GM10847 (cell line): ENCODE results near the gene ZNF423.

Source experiments
- POLR2A ChIP-seq: IDR thresholded peaks from 2 replicates; pipeline ENCODE4 v1.6.1; 2011; ENCODE audit not compliant: insufficient read length; ENCODE audit errors: extremely low read depth

The ZNF423 gene

DNA sequence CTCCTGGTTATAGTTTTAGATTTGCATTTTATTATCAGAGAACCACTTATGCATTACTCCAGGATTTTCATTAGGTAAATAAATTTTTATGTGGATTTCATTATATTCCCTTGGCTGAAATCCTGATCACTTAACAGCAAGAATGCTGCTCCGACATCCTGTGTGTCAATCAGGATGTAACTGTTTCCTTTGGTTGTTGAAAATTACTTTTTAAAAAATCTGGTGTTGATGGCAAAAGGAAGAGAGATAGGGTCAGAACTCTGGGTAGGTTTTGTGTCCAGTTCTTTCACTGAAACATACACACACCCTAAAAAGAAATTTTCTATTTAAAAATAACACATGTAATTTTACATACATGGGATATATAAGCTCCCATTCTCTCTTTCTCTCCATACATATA is 30.9 kb downstream of the ZNF423 start:
- TF ChIP-seq POLR2A: no peak

DNA sequence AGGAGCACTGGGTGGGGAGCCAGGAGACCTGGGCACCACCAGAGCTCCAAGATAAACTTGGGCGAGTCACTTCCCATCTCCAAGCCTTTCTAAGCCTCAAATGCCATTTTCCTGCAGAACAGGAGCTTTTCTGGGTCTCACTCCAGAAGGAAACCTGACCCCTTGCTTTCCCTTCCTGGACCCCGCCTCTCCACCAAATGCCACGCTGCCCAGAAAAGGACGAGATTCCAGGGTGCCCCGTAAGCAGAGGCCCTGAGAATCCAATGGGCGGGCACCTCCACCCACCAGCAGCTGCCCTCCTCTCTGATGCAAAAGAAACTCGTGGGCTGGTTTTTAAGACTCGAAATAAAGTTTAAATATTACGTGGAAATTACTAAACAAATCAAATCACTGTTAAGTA is 31.3 kb downstream of the ZNF423 start:
- no peak for TF ChIP-seq POLR2A

DNA sequence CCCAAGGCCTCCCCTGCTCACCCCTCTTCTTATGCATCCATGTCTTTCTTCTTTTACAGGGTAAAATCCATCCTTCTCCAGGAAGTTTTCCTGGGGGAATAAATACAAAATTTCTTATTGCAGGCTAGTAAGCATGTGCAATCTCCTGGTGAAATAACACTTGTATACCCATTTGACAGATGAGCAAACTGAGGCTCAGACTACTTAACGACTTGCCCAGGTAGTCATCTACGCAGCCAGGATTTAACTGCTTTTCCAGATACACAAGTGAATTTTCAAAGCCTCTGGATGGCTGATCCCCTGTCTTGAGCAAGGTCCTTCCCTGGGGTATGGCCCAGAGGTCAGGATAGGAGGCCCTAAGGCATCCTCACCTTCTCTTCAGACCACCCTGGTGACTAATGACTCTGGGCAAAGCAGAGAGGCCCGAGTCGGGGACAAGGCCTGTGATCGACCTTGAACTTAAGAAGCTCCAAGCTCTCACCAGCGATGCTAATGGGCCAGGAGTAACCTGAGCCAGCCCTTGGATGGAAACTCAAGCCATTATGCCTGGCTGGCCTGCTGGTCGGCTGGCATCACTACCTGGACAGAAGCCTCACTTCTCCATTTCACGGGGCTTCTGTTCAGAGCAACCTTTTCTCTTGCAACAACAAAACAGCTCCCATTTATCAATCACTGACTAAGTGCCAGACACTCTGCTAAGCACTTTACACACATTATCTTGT is 33.1 kb downstream of the ZNF423 start:
- TF ChIP-seq POLR2A: no peak

DNA sequence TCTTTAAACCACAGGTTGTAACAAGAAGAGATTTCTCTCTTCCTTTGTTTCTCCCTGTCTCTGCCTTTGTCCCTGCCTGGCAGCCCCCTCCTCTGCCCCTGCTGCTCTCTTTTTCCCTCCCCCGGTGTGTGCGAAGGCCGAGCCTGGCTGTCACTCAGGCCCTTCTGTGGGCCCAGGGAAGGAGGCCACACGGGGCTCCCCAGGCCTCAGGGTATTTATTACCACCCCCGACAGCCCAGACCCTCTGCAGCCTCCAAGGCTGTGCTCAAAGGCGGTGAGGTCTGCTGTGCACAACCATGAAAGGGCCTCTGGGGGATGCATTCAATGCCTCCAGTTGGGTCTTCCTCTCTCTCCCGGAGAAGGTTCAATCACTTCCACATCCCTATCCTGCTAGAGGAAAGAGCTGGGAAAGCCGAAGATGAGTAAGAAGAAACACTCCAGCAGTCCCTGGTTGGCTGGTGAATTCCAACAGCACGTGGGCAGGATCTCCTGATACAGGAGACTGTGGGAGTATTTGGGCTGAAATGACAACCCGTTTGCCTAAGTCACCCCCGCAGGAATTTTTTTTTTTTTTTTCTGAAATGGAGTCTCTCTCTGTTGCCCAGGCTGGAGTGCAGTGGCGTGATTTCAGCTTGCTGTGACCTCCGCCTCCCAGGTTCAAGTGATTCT is 34.2 kb downstream of the ZNF423 start:
- TF ChIP-seq POLR2A: no peak

DNA sequence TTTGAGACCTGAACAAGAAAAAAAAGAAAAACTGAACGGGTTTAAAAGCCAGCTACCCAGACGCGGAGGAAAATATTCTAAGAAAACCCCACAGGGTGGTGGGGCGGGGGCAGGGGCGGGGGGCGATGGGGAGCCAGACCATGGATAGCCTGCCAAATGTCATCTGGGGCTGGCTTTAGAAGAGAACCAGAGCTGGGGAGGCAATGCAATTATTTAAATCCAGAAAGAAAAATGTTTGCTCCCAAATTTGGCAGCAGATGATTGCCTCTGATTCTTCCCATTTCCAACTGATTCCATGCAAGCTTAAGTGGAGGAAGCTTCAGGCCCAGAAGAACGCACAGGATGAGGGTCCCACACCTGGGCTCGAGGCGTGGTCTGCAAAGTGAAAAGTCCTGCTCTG is 34.8 kb downstream of the ZNF423 start:
- TF ChIP-seq POLR2A: no peak

DNA sequence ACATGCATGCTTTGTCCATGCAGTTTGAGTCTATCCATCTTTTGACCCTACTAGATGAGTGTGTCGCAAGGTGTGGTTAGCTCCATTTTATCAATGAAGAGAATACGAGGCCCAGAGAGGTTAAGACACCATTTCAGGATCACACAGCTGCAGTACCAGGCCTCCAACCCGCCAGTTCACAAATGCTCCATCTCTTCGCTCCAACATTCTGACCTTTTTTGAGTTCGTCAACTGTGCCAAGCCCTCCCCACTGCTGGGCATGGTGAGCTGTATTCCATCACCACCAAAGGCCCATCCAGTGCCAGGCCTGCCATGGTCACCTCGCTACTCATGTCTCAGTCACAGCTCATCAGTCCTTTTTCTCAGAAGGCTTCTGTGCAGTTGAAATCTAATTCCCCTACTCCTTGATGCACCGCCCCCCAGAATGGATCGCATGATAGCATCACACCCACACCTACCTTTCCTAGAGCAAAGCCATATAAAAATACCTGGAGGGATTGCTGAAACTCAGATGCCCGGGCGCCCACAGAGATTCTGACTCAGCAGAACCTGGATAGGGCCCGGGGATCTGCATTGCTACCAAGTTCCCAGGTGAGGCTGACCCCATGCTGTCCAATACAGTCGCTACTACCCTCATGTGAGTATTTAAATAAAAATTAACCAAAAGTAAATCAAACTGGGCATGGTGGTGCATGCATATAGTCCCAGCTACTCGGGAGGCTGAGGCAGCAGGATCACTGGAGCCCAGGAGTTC is 38.0 kb downstream of the ZNF423 start:
- no peak for TF ChIP-seq POLR2A

DNA sequence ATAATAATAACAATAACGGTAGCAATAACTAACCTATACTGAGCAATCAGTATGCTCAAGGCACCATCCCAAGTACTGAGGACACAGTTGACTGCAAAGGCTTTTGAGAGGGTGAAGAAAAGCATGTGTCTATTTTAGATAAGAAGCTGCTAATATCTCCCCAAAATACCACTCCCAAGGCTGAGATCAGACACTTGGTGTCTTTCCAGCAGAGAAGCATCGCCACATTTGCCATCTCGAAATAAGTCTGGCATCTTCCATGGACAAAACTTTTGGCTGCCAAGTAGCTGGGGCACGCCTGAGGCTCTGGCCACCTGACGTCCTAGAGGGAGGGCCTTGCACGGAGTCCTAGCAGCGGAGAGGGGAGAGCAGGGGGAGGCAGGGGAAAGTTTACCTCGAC is 39.0 kb downstream of the ZNF423 start:
- no peak for TF ChIP-seq POLR2A

DNA sequence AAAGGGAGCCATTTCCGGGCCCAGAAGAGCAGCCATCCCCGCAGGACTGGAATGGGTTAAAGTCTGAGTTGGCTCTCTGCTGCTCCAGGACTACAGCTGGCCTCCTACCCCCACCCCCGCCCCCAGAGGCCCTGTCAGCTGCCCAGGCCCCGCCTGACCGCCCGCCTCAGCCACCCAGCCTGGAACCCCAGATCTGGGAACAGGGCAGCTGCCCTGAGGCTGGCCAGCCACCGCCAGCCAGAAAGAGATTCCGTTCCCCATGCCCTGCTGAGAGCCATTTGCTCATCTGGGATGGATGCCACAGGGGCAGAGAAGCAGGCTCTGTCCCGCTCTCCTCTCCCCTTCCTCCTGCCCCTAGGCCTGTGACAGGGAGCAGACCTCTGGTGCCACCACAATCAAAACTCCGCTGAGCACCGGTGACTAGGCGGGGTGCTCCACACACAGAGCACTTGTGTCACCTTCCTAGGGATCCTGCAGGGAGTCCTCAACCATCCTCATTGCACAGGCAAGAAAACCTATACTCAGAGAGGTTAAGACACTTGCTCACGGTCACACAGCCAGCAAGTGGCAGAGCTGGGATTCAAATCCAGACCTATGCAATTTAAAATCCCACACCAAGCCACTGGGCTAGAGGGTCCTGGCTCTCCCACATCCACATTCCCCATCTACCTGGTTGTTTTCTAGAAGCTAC is 44.1 kb downstream of the ZNF423 start:
- no peak for TF ChIP-seq POLR2A

DNA sequence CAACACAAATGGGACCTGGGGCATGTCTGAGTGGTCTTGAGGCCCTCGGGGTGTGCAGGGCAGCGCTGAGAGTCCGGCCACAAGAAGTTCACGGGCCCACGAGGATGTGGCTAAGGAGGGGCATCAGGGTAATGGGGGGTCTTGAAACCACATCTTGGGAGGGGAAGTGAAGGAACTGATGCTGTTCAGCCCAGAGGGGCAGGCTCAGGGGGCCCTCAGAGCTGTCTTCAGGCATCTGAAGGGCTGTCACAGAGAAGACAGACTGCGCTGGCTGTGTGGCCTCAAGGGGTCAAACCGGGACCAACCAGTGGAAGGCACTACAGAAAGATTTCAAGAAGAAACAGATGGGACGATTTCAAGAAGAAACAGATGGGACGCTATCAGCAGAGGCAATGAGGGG is 45.1 kb downstream of the ZNF423 start:
- no peak for TF ChIP-seq POLR2A

DNA sequence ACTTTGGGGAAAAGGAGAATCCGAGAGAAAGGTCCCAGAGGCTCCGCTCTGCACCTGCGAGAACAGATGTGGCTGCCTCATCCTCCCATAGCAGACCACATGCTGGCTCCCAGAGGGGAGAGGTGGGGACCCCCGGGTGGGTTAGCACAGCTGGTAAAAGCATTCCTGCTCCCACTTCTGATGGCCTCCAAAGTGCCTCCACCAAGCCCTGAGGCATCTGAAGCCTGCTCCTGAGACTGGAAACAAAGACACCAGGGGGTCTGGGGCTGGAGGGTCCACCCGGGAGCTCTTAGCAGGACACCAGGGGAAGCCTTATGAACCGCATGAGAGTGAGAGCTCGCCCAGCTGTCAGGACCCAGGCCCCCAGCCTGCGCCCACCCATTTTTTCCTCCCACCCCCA is 46.4 kb downstream of the ZNF423 start:
- no peak for TF ChIP-seq POLR2A

DNA sequence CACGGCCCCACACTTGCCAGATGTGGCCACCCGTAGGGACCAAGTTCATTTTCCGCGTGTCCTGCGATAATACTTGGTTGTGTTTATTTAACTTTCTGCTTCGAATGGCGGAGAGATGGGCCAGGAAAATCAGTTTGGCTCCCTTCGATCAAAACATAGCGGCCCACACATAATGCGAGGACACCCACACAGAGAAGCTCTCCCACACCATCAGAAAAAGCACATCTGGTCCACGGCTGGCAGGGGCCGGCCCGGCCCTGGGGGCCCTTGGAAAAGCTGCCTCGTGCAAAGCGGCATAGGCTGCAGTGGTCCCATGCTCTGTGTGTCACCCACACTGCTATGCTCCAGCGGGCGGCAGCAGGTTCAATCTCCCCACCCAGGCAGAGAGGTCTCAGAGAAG is 46.9 kb downstream of the ZNF423 start:
- no peak for TF ChIP-seq POLR2A

DNA sequence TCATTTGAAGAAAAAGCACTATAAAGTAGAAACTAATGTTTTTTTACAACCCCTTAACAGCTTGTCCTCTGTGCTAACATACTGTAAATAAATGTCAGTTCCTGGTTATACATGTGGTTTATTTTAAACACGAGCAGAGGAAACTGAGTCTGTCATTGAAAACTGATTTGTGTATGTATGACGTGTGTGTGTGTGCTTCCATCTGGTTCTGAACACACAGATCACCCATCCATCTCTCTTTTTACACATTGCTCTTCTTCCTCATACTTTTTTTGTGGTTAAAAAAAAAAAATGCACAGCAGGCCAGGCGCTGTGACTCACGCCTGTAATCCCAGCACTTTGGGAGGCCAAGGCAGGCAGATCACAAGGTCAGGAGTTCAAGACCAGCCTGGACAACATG is 49.5 kb downstream of the ZNF423 start:
- TF ChIP-seq POLR2A: no peak

DNA sequence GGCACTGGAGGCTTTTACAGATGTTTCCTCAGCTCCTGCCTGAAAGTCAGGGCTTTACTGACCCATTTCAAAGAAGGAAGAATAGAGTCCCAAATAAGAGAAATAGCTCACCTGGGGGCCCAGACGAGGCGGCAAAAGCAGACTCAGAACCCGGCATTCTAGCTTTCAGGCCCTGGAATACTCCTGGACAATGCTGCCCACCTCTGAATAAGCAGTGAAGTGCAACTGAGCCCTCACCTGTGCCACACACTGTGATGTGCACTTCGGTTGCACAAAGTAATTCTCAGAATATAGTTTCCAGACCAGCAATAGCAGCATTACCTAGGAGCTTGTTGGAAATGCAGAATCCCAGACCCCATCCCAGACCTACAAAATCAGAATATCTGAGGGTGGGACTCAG is 54.6 kb downstream of the ZNF423 start:
- no peak for TF ChIP-seq POLR2A

DNA sequence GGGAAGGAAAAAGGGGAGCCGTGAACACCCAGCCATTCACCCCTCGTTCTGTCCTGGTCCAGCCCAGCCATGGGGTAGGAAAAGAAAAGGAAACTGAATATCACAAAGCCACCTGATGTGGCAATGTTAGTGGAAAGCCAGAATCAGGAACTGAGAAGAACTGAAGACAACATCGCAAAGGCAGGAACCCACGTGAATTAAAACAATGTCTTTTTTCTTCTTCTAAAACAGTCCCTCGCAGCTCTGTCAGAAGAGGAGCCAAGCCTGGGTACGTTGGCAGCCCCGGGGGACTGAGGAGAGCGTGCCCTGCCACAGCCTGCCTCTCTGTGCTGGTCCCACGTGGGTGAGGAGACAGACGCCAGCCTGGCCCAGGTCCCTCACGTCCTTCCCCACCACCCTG is 55.0 kb downstream of the ZNF423 start:
- no peak for TF ChIP-seq POLR2A

DNA sequence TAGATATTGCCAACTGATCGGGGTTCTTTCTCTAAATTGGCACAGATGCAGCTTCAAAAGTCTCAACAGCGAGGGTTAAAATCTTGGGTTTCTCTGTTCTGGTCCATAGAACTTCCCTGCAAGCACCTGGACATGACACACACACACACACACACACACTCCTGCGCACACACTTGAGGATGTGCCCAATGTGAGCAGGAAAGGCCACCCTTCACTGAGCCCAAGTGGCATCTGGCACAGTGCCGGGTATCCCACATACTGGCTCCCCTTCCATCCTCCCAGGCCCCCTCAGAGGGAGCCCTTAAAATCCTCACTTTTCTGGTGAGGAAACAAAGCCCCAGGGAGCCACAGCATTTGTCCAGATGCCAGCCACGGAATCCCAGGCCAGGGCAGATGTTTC is 55.5 kb downstream of the ZNF423 start:
- TF ChIP-seq POLR2A: no peak

DNA sequence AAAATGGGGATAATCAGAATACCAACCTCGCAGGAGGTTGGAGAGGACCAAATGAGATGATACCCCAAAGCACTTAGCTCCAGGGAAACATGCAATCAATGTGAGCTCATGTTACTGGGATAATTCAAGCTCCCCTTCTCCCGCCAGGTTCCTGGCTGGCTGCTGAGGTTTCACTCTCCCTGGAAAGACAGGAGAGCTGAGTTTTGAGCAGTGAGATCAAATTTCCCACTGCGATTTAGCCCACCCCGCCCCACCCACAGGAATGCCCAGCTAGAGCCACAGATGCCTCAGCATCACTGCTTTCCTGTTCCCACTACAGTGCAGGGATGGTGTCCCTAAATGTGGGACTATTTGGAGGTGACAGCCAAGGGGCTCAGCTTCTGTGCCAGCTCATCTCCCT is 56.7 kb downstream of the ZNF423 start:
- TF ChIP-seq POLR2A: no peak

DNA sequence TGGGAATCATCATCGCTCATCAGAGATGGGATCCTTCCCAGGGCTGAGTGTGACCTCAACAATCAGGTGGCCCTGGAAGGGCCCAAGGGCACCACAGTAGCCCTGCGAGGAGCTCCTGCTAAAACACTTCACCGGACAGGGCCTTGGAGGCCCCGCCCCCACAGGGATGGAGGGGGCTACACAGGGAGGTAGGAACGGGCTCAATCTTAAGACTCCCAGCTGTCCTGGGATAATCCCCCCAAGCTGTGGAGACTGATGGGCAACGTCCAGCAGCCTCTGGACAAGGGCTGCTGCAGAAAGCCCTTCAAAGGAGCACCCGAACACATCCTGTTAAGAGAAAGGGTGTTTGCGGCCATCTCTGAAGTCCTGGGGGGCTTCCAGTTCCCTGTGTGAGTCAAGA is 60.4 kb downstream of the ZNF423 start:
- no peak for TF ChIP-seq POLR2A
